NCI-H2196 (cell line): ENCODE data around the gene NDUFS3.
"Not testable (repeated sequence)": the region's sequence is repeated elsewhere in the genome, so short reads cannot be mapped to it uniquely, and the experiment has no call there.

Experiments
- DNase-seq: peaks from one replicate; lab custom pipeline; 2025; ENCODE audit not compliant: unreplicated experiment; lab: John Stamatoyannopoulos, UW

NDUFS3 gene

GRCh38 chr11:47558695-47559094 lies 20.2 kb upstream of the NDUFS3 start:
- DNase-seq, result no peak

DNA sequence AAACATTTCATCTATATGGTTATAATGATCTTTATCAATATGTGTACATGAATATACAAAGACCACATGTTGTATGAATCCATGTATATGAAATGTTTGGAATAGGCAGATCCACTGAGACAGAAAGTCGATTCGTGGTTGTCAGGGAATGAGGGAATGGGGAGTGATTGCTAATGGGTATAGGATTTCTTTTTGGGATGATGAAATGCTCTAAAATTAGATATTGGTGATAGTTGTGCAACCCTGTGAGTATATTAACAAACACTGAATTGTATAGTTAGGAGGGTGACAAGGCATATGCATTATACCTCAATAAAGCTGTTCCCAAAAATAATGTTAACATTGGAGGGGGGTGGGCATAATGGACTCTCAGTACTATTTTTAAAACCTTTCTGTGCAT lies 18.4 kb upstream of the NDUFS3 start:
- no peak for DNase-seq

GRCh38 chr11:47562393-47562792 lies 16.5 kb upstream of the NDUFS3 start:
- not testable (repeated sequence) for DNase-seq

DNA sequence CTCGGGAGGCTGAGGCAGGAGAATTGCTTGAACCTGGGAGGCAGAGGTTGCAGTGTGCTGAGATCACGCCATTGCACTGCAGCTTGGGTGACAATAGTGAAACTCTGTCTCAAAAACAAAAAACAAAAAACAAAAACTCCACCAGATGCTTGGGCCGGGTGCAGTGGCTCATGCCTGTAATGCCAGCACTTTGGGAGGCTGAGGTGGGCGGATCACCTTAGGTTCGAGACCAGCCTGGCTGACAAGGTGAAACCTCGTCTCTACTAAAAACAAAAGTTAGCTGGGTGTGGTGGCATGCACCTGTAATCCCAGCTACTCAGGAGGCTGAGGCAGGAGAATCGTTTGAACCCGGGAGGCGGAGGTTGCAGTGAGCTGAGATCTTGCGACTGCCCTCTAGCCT lies 14.5 kb upstream of the NDUFS3 start:
- DNase-seq, result not testable (repeated sequence)

GRCh38 chr11:47564933-47565339 lies 13.9 kb upstream of the NDUFS3 start:
- no peak for DNase-seq

DNA sequence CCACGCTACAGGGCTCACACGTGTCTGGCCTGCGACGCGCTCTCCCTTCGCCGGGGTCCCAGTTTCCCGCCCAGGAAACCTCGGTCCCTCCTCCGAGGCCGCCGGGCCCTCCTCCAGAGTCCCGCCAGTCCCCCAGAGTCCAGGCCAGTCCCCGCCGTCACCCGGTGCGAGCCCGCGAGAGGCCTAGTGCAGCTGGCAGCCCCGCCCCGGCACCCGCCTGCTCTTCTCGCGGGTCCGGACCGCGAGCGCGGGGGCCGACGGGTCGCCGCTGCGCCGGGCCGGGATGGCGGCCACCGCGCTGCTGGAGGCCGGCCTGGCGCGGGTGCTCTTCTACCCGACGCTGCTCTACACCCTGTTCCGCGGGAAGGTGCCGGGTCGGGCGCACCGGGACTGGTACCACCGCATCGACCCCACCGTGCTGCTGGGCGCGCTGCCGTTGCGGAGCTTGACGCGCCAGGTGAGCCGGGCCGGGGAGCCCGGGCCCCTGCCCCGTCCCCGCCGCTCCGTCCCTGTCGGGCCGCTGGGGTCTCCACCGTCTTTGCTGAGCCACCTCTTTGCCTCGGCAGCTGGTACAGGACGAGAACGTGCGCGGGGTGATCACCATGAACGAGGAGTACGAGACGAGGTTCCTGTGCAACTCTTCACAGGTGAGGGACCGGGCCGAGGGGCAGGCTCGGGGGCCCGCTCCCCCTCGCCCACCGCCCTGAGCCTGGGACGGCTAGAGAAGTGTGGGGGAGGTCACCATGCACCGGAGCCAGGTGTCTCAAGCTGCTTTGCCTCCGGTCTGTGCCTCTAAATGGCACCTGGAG lies 13.3 kb upstream of the NDUFS3 start, which contains the start of gene PTPMT1:
PTPMT1 (plus strand) TSS at position 260 of the 809 bp plus-strand sequence; CDS start at position 284, 24 bp downstream.
- DNase-seq, result peak; percentile 64

DNA sequence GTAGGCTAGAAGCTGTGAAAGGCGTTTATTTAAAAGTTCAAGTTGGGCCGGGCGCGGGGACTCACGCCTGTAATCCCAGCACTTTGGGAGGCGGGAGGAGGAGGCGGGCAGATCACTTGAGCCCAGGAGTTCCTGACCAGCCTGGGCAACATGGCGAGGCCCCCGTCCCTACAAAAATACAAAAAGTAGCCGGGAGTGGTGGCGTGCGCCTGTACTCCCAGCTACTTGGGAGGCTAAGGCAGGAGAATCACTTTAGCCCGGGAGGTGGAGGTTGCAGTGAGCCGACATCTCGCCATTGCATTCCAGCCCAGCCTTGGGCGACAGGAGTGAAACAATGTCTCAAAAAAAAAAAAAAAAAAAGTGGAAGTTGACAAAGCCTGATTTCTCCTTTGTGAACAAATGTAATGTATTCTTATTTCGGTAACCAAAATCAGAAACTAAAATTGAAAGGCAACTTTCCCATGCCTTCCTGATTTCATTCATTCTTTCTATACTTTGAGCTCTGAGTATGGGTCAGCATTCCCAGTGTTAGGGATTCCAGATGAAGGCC lies 12.7 kb upstream of the NDUFS3 start:
- no peak for DNase-seq

GRCh38 chr11:47569646-47570045 lies 9.2 kb upstream of the NDUFS3 start:
- no peak for DNase-seq

GRCh38 chr11:47570651-47571356 lies 8.1 kb upstream of the NDUFS3 start:
- no peak for DNase-seq

DNA sequence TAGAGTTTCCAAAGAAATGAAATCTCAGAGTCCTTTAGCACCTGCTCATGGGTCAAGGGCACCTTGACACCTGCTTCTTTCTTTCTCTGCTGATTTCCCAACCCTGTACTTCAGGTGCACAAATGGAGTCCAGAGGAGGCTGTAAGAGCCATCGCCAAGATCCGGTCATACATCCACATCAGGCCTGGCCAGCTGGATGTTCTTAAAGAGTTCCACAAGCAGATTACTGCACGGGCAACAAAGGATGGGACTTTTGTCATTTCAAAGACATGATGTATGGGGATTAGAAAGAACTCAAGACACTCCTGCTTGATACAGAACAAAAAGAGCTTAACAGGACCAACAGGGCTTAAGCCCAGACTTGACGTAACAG lies 7.5 kb upstream of the NDUFS3 start:
- DNase-seq, result no peak

GRCh38 chr11:47571895-47572294 lies 7.0 kb upstream of the NDUFS3 start:
- DNase-seq, result no peak

- no peak for DNase-seq
These were observed 6.1 kb upstream of the NDUFS3 start for GRCh38 chr11:47572715-47573255.

- no peak for DNase-seq
These were observed 5.6 kb upstream of the NDUFS3 start for GRCh38 chr11:47573321-47573720.

- no peak for DNase-seq
These were observed 1.3 kb upstream of the NDUFS3 start for GRCh38 chr11:47577460-47578041.

GRCh38 chr11:47583844-47584243 lies 5.0 kb downstream of the NDUFS3 start:
- DNase-seq, result no peak

- DNase-seq, result no peak
These were observed 7.4 kb downstream of the NDUFS3 start, which contains the start of gene FAM180B for GRCh38 chr11:47586098-47586855. FAM180B (plus strand) TSS chr11:47586678; CDS start chr11:47586769, 91 bp downstream.

- DNase-seq, result no peak
These were observed 8.3 kb downstream of the NDUFS3 start for GRCh38 chr11:47587039-47587716.

DNA sequence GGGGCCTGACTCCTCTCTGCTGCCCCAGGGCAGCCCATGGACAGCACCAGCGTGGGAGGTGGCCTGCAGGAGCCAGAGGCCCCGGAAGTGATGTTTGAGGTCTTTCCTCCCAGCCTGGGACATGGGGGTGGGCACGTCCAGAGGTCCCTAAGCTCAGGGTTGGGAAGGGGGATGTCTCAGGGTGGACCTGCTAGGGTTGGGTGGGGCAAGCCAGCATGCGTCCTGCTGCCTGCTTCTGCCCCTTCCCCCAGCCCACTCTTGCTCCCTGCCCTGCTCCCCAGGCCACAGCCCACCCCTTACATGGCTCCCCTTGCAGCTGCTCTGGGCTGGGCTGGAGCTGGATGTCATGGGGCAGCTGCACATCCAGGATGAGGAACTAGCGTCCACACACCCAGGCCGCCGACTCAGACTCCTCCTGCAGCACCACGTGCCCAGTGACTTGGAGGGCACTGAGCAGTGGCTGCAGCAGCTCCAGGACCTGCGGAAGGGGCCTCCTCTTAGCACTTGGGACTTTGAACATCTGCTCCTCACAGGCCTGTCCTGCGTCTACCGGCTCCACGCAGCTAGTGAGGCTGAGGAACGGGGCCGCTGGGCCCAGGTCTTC lies 9.0 kb downstream of the NDUFS3 start:
- no peak for DNase-seq

GRCh38 chr11:47589118-47589517 lies 10.2 kb downstream of the NDUFS3 start:
- DNase-seq, result no peak

DNA sequence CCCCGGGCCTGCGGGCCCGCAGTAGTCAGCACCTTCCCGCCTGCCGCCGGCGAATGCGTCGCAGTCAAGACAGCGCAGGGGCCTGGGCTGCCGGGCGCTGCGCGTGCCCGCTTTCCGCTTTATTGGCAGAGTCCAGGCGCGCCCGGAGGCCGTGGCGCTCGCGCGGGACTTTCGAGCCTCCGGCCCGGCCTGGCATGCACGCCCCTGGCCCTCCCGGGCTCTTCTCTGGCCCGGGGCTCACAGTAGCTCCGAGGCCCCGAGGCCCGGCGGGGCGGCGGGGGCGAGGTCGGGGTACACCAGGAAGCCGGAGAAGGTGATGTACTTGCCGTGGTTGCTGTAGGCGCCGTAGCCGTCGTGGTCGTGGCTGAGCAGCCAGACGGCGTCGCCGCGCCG lies 10.7 kb downstream of the NDUFS3 start:
- no peak for DNase-seq
